ENCODE results near the gene METTL21C. TPM values are rescaled to one million over a fixed set of nuclear protein-coding genes. Genes with fewer than 3 reads are reported as not detected.
A peak's percentile ranks its signal among the peaks of the same experiment; 100 is the strongest.

The METTL21C gene
- total RNA-seq, 1 donor from 2014 or later = not detected

DNA sequence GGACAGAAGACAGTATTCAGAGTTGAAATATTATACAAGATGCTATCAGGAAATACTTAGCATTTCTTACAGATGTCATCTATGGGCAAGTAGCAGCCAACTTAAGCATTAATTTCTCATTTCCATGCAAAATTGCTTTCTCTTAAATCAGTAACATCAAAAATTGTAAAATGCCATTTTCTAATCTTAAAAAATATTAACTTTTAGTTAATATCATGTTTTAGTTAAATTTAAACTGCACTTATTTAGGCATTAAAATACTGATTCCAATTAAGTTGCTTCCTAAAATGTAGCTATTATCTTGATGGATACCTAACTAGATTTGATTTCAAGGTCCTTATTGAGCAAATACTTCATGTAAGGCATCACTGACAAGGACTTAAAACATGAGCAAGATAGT lies 27.8 kb downstream of the METTL21C start:
- H3K27ac Mint-ChIP-seq = no peak overlapping the region
- H3K36me3 Mint-ChIP-seq = peaks cover 67% of the 10 kb centered on the region
- no peak overlapping the region for H3K4me3 Mint-ChIP-seq
- TF ChIP-seq, protein P1, sequence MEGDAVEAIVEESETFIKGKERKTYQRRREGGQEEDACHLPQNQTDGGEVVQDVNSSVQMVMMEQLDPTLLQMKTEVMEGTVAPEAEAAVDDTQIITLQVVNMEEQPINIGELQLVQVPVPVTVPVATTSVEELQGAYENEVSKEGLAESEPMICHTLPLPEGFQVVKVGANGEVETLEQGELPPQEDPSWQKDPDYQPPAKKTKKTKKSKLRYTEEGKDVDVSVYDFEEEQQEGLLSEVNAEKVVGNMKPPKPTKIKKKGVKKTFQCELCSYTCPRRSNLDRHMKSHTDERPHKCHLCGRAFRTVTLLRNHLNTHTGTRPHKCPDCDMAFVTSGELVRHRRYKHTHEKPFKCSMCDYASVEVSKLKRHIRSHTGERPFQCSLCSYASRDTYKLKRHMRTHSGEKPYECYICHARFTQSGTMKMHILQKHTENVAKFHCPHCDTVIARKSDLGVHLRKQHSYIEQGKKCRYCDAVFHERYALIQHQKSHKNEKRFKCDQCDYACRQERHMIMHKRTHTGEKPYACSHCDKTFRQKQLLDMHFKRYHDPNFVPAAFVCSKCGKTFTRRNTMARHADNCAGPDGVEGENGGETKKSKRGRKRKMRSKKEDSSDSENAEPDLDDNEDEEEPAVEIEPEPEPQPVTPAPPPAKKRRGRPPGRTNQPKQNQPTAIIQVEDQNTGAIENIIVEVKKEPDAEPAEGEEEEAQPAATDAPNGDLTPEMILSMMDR (conservative IDR thresholded peaks at IDR 0.05) = no peak
- H3K27me3 Mint-ChIP-seq = no peaks in the 10 kb centered on the region
- DNase-seq (ENCODE audit: extremely low spot score, unreplicated experiment) = no peak
- peaks cover 33% of the 10 kb centered on the region for H3K9me3 Mint-ChIP-seq
- no peaks in the 10 kb centered on the region for H3K4me1 Mint-ChIP-seq (ENCODE audit: unreplicated experiment)

DNA sequence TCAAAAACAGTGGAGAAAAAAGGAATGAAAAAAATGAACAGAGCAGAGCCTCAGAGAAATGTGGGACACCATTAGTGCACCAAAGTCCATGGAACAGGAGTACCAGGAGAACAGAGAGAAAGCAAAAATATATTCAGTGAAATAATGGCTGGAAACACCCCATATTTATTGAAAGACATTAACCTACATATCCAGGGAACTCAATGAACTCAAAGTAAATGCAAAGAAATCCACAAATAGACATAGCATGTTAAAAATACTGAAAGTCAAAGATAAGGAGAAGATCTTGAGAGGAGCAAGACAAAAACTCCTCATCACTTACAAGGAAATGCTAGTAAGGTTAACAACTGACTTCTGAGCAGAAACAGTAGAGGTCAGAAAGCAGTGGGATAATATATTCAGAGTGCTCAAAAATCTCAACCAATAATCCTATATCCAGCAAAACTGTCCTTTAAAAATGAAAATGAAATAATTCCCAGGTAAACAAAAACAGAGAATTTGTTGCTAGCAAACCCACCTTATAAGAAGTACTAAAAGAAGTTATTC lies 35.6 kb downstream of the METTL21C start:
- Mint-ChIP-seq H3K27me3 (no peaks in the 10 kb centered on the region), H3K27ac (no peak overlapping the region), H3K36me3 (peaks cover 49% of the 10 kb centered on the region), H3K9me3 (peaks cover 8% of the 10 kb centered on the region), H3K4me1 (ENCODE audit: unreplicated experiment) (no peaks in the 10 kb centered on the region), H3K4me3 (no peak overlapping the region)
- TF ChIP-seq, protein P1 (conservative IDR thresholded peaks at IDR 0.05) = no peak
- no peak for DNase-seq (ENCODE audit: extremely low spot score, unreplicated experiment)

DNA sequence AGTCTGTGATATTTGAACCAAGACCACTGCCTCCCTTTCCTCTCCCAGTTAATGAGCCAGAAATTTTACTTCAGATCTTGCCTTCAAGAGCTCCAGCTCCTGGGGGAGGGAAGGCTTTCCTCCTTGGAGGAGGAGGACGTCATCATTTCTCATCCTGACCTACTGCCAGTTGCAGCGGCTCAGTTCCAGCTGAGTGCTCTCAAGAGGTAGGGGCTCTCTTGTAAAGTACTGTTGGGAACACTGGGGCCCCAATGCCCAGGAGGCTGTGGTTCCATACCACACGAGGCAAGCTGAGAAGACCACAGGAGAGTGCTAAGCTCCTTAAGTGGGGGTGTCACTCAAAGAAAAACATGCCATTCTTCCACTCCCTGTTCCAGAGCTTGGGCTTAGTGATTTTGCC lies 36.2 kb downstream of the METTL21C start:
- TF ChIP-seq, protein P1 (conservative IDR thresholded peaks at IDR 0.05) = no peak
- H3K36me3 Mint-ChIP-seq = peaks cover 43% of the 10 kb centered on the region
- no peak overlapping the region for H3K27ac Mint-ChIP-seq
- no peaks in the 10 kb centered on the region for H3K27me3 Mint-ChIP-seq
- H3K4me1 Mint-ChIP-seq (ENCODE audit: unreplicated experiment) = no peaks in the 10 kb centered on the region
- no peak for DNase-seq (ENCODE audit: extremely low spot score, unreplicated experiment)
- peaks cover 8% of the 10 kb centered on the region for H3K9me3 Mint-ChIP-seq
- no peak overlapping the region for H3K4me3 Mint-ChIP-seq

DNA sequence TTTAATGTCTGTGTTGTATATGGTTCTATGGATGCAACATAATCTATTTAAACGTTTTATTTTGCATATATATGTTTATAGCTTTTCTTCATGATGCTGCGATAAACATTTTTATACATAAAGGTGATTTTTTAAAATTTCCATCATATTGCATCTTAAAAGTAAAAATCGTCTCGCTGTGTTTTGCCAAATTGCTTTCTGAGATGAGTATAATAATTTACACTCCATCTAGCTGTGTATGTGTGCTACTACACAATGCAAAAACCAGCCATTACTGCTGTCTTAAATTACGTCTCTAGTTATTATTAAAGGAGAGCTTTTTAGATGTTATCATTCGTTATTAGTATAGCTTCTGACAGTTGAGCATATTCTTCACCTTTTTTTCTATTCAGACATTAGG lies 37.2 kb downstream of the METTL21C start:
- no peak overlapping the region for H3K4me3 Mint-ChIP-seq
- peaks cover 8% of the 10 kb centered on the region for H3K9me3 Mint-ChIP-seq
- DNase-seq (ENCODE audit: extremely low spot score, unreplicated experiment) = no peak
- H3K36me3 Mint-ChIP-seq = peaks cover 45% of the 10 kb centered on the region
- TF ChIP-seq, protein P1 (conservative IDR thresholded peaks at IDR 0.05) = peak; percentile 62
- H3K27me3 Mint-ChIP-seq = no peaks in the 10 kb centered on the region
- H3K4me1 Mint-ChIP-seq (ENCODE audit: unreplicated experiment) = no peaks in the 10 kb centered on the region
- H3K27ac Mint-ChIP-seq = no peak overlapping the region

DNA sequence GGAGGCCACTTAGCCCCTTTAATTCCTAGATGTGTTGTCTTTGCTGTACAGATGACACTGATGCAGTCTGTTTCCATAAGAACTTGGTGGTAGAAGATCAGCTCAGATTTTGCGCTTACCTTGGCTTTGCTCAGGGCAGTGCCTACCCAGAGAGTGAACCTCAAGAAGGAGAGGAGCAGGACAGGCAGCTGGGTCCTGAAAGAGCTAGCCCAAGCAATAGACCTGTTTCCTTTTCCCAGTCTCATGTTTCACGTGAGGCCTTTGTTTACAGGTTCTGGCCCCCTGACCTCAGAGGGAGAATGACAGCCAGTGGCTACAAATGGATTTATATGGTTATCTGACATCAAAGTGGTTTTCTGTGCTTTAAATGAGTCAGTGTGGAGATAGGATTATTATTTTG lies 40.1 kb downstream of the METTL21C start:
- TF ChIP-seq, protein P1 (conservative IDR thresholded peaks at IDR 0.05) = no peak

DNA sequence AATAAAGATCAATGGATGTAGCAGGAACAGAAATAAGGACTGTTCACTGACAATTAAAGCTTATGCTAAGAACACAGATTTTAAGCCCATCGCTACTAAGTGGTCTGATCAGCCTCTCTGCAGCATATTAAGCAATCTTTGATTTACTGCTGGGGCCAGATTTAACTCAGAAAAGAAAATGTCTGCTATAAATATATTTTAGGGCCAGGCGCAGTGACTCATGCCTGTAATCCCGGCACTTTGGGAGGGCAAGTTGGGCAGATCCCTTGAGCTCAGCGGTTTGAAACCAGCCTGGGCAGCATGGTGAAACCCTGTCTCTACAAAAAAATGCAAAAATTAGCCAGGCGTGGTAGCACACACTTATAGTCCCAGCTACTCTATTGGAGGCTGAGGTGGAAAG lies 43.0 kb downstream of the METTL21C start:
- TF ChIP-seq, protein P1 (conservative IDR thresholded peaks at IDR 0.05) = no peak
- Mint-ChIP-seq H3K36me3 (peaks cover 14% of the 10 kb centered on the region), H3K27me3 (no peaks in the 10 kb centered on the region), H3K4me1 (ENCODE audit: unreplicated experiment) (no peaks in the 10 kb centered on the region), H3K27ac (no peak overlapping the region), H3K4me3 (no peak overlapping the region), H3K9me3 (no peaks in the 10 kb centered on the region)
- DNase-seq (ENCODE audit: extremely low spot score, unreplicated experiment) = no peak

More for the DNA sequence above, 40.1 kb downstream of the METTL21C start:
- Mint-ChIP-seq H3K36me3 (peaks cover 26% of the 10 kb centered on the region), H3K4me3 (no peak overlapping the region), H3K27me3 (no peaks in the 10 kb centered on the region), H3K27ac (no peak overlapping the region), H3K4me1 (ENCODE audit: unreplicated experiment) (no peaks in the 10 kb centered on the region), H3K9me3 (peaks cover 8% of the 10 kb centered on the region)
- DNase-seq (ENCODE audit: extremely low spot score, unreplicated experiment) = no peak

All from type B pancreatic cell (in vitro differentiated cells).